NCI-H524 (cell line): ENCODE results near the gene TRIO.
A peak's percentile ranks its signal among the peaks of the same experiment; 100 is the strongest.
"Not testable (repeated sequence)": the region's sequence is repeated elsewhere in the genome, so short reads cannot be mapped to it uniquely, and the experiment has no call there.

Source experiments
- DNase-seq, 2 experiments: peaks; one replicate each; lab custom pipeline; 2025; lab: John Stamatoyannopoulos, UW

The TRIO gene

DNA sequence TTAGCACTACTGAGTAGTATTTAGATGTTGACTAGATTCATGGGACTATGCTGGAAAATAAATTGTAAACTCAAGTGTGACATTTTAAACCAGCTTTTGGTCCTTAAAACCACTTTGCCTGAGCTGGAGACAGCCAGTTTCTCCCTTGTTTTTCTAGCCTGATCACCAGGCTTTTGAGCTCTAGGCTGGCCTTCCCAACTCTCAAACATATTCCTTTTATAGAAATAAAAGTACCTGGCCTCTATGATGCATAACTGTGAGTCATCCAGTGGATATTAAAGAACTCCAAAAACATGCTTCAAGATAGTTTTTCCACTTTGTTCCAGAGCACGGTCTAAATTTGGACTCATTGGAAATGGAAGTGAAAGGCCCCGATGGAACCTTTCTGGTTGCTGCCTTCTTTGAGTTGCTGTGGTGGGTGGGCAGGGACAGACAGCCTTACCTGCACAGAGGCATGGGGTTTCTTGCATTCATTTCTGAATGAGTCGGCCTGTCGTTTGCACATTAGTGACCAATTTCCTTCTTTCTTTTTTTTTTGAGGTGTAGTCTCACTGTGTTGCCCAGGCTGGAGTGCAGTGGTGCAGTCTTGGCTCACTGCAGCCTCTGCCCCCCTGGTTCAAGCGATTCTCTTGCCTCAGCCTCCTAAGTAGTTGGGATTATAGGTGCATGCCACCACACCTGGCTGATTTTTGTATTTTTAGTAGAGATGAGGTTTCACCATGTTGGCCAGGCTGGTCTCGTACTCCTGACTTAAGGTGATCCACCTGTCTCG is 43.1 kb downstream of the TRIO start:
- no peak for DNase-seq

DNA sequence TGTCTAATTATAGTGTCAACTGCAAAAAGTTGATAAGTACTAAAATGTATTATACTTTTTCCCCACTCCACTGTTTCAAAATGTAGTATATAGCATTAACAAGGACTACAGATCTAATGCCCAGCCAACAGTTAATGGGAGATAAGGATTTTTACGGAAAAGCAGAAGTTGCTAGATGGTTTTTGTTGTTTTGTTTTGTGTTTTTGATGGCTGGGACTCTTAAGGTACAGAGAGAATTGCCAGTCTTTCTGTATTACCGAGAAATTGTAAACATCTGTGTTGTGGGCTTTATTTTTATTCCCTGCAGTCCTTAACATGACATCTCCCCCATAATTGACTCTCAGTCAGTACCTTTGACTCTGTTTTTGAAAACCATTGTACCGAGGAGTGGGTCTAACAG is 44.0 kb downstream of the TRIO start:
- DNase-seq: no peak

DNA sequence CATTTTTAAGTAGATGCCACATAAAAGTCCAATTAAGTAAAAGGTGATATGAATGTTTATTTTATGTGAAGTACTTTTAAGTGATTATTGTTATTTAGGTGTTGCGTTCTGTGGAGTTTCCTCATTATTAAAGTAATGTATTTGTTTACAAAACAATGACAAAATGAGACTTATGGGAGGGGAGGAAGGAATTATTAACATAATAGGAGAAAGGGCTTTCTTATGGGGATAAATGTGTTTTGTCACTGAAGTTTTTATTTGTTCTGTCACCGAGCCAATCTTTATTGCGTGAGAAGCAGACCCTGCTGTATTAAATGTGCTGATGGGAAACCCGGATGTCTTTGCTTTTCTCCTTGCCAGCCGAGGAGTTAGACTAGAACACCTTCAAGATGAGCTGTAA is 44.5 kb downstream of the TRIO start:
- DNase-seq: no peak

DNA sequence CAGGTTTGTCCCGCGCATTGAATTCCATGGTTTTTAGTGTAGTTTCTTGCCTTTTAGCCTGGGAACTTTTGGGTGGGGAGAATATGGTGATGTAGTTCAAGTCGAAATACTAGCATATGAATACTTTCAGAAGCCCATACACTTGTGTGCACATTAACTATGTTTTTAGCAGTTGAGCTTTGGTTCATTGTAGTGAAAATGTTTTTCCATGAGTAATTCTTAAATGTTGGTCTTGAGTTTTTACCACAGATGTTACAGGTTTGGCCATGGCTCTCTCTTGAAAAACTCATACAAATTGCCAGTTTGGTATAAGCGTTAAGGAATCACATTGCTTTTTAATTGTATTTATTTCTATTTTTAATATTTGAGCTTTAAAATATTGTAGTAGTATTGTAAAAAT is 45.6 kb downstream of the TRIO start:
- no peak for DNase-seq

GRCh38 chr5:14189680-14190079 is 46.5 kb downstream of the TRIO start:
- no peak for DNase-seq

GRCh38 chr5:14190194-14191164 is 47.3 kb downstream of the TRIO start:
- peak; percentile 26 to 64 for DNase-seq

- no peak for DNase-seq
Measured at GRCh38 chr5:14191325-14191724, 48.2 kb downstream of the TRIO start.

- DNase-seq: no peak
Measured at GRCh38 chr5:14193496-14193895, 50.4 kb downstream of the TRIO start.

GRCh38 chr5:14195588-14195987 is 52.4 kb downstream of the TRIO start:
- DNase-seq: no peak

- DNase-seq: no peak
Measured at GRCh38 chr5:14197056-14197455, 53.9 kb downstream of the TRIO start.

GRCh38 chr5:14199902-14200301 is 56.8 kb downstream of the TRIO start:
- DNase-seq: peak; percentile 58 to 75

- DNase-seq: no peak
Measured at GRCh38 chr5:14200312-14200990, 57.3 kb downstream of the TRIO start.

DNA sequence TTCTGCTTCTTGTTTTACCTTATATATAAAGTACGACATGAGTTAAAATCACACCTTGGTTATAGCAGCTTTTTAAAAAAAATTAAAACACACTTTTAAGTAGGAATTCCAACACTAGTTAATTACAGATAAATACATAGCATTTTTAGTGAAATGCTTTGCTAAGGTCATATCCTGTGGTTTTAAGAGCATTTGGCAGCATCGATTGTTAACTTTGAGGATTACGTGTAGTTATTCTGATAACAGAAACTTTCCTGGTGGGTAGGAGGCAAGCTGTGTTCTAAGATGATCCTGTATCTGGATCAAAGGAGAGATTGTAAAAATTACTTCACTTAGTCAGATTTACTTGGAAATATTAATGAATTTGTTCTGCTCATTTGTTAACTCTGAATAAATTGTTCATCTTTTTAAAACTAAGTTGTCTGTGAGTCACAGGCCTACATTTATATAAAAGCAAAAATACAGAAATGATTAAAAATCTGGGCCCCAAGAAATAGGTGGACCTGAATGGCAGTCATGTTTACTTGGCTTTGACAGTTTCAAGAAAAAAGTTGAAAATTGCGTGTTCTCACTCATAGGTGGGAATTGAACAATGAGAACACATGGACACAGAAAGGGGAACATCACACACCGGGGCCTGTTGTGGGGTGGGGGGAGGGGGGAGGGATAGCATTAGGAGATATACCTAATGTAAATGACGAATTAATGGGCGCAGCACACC is 58.3 kb downstream of the TRIO start:
- no peak for DNase-seq

DNA sequence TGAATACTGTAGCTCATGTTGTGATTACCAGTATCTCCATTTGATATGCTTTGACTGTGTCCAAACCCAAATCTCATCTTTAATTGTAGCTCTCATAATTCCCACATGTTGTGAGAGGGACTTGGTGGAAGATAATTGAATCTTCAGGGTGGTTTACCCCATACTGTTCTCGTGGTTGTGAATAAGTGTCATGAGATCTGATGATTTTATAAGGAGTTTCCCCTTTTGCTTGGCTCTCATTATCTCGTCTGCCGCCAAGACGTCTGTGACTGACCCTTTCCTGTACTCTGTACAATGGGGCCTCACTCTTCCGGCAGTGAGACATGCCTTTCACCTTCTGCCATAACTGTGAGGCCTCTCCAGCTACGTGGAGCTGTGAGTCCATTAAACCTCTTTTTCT is 59.3 kb downstream of the TRIO start:
- no peak for DNase-seq

DNA sequence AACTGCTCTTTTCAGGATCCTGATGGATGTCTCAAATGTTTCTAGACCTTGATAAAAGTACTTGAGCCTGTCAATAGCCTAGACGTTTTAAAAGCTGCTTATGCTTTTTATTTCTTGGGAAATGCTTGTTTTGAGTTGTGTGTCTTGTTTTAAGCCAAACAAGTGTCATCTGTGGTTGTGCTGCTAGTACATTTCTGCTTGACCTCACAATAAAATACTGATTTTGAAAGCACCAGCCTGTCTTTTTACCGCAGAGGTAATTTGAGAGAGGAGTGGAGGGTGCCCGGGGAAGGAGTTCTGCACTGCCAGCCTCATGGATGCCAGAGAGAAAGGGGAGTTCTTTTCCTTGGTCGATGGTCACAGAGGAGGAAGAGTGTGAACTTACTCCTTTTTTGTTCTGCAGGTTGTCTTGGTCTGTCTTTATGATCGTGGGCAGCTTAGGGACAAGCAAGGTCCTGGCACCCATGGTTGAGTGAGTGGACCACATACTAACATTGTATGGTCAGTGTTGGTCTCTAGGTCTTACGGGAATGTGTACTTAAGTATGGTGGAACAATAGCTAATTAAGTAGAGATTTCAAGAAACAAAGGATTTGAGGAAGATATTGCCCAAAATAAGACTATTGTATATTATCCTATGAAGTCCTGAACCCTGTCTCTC is 61.0 kb downstream of the TRIO start:
- DNase-seq: no peak

DNA sequence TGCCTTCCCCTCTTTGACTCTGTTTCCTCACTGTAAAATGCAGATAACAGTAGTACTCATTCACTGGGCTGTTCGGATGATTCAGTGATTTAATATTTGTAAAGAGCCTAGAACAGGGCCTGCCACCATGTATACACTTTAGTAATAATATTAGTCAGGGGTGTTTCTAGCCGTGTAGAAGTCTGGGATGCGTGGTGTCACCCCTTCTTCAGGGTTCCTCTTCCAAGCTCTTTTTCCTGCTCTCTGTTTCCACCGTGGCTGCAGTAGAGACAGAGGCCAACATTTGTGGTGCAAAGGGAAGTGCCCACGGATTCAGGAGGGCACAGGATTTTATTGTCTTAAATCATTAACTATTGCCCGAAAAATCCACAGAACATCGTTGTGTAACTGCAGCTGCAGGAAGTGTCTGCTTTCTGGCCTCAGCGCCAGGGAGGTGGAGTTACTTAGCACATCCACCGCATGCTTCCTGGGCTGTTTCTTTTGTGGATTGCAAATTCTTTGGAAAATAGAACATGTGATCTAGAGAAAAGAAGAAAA is 61.7 kb downstream of the TRIO start:
- DNase-seq: no peak

GRCh38 chr5:14206028-14206725 is 63.0 kb downstream of the TRIO start:
- no peak for DNase-seq

- DNase-seq: not testable (repeated sequence)
Measured at GRCh38 chr5:14207428-14207827, 64.3 kb downstream of the TRIO start.

GRCh38 chr5:14208071-14209021 is 65.2 kb downstream of the TRIO start:
- DNase-seq: no peak
